Measurements from ENCODE around the gene TRAFD1. TPM values are rescaled to one million over a fixed set of nuclear protein-coding genes. Genes with fewer than 3 reads are reported as not detected.

The TRAFD1 gene
- total and polyA plus RNA-seq, 9 of the 15 experiments (the other 6 are each of a cell fraction or from before 2014, with no cell fraction given): 41.3 to 85.5 (median 54.5) TPM

- Histone ChIP-seq H3K27ac (ENCODE audit: extremely low read depth, low read depth, low read length) (peak overlapping the region; percentile 88), H3K79me2 (ENCODE audit: control insufficient read depth, insufficient read depth, low read length) (peaks cover 65% of the 10 kb centered on the region), H3K4me3 (peak overlapping the region; percentile 96), H3K9ac (ENCODE audit: insufficient read depth in 1 of 2, low read depth in 2 of 2, low read length in 2 of 2) (peak overlapping the region; percentile 92 to 100), H3K9me3 (replicated peaks; ENCODE audit: control insufficient read depth, insufficient read depth, low read depth, low read length) (no peaks in the 10 kb centered on the region), H4K20me1 (replicated peaks; ENCODE audit: control insufficient read depth, insufficient read depth, low read length) (peaks cover 18% of the 10 kb centered on the region; the same call in 1 of the 2 replicates), H3K9me1 (ENCODE audit: control insufficient read depth, insufficient read depth, low read length) (no peaks in the 10 kb centered on the region), H3K4me2 (ENCODE audit: insufficient read depth, low read length) (peak overlapping the region; percentile 89), H3K4me1 (replicated peaks in 1 of 2; ENCODE audit: control insufficient read depth in 2 of 2, insufficient read depth in 2 of 2, low read length in 2 of 2) (peaks cover 32 to 36% of the 10 kb centered on the region in 2 experiments; a peak in 4 of 5 replicates), H3K36me3 (ENCODE audit: control insufficient read depth, insufficient read depth, low read length) (peaks cover 43% of the 10 kb centered on the region), H2AFZ (ENCODE audit: low read depth, low read length) (peak overlapping the region; percentile 66; the same call in 1 of the 2 replicates), H3K27me3 (ENCODE audit: control insufficient read depth in 2 of 2, insufficient read depth in 2 of 2, low read length in 2 of 2) (no peaks in the 10 kb centered on the region)
- 1% methylated on average over 13 of the region's 13 CpGs for WGBS (ENCODE audit: insufficient coverage, low coverage, missing lambda C conversion rate)
- DNase-seq (ENCODE audit: extremely low read depth in 1 of 4, low spot score in 3 of 4) (peak; percentile 39 to 65 (median 42)), ATAC-seq (peak; percentile 10), FAIRE-seq (peak; percentile 75)
- ChIA-PET CTCF (ENCODE audit: low intra/inter-chr PET ratio) (interaction anchor here (0.6 kb wide), 1 partner anchor 93 kb away, joined by 3 read pairs; no protein-coding TSS in a partner anchor), POLR2A (interaction anchor here (0.6 to 4.3 kb wide), 11 partner anchors 9 to 915 kb away, joined by 3 to 24 read pairs (median 4); partner anchors contain the start of genes ERP29 and TRAFD1)
- TSS peak; percentile 45 for BruUV-seq (replicated peaks)
- in situ Hi-C loops (cut with MboI) (no loop called here), intact Hi-C loops (cut with micrococcal nuclease) (loop anchor here (2.0 kb wide), 1 partner anchor 63 kb away; no protein-coding TSS in a partner anchor)
- 0 out of 2 replicates have a peak, but pooled peaks have one; percentile 29 for TF ChIP-seq EGR1 (conservative IDR thresholded peaks at IDR 0.05)
- TF ChIP-seq MEF2A (IDR thresholded peaks at IDR 0.05; ENCODE audit: control insufficient read depth, low read depth, low read length): peak; percentile 63
- 0 out of 2 replicates have a peak, but pooled peaks have one; percentile 40 for TF ChIP-seq OTX1 (CRISPR knock-in tag; IDR thresholded peaks at IDR 0.05)
- 0 out of 2 replicates have a peak, but pooled peaks have one; percentile 14 for TF ChIP-seq HES1 (IDR thresholded peaks at IDR 0.05; ENCODE audit: low read depth)
- no peak for TF ChIP-seq GABPB2 (CRISPR knock-in tag; conservative IDR thresholded peaks at IDR 0.05)
- TF ChIP-seq, protein P1, sequence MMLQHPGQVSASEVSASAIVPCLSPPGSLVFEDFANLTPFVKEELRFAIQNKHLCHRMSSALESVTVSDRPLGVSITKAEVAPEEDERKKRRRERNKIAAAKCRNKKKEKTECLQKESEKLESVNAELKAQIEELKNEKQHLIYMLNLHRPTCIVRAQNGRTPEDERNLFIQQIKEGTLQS (IDR thresholded peaks at IDR 0.05): peak; percentile 58
- TF ChIP-seq, protein P1 (CRISPR knock-in tag; conservative IDR thresholded peaks at IDR 0.05): no peak
- TF ChIP-seq, protein P2, sequence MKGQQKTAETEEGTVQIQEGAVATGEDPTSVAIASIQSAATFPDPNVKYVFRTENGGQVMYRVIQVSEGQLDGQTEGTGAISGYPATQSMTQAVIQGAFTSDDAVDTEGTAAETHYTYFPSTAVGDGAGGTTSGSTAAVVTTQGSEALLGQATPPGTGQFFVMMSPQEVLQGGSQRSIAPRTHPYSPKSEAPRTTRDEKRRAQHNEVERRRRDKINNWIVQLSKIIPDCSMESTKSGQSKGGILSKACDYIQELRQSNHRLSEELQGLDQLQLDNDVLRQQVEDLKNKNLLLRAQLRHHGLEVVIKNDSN (CRISPR knock-in tag; IDR thresholded peaks at IDR 0.05): no peak
- TF ChIP-seq ZNF12 (CRISPR knock-in tag; IDR thresholded peaks at IDR 0.05): peak; percentile 65; the same call in 1 of the 2 replicates
- TF ChIP-seq, protein P3, sequence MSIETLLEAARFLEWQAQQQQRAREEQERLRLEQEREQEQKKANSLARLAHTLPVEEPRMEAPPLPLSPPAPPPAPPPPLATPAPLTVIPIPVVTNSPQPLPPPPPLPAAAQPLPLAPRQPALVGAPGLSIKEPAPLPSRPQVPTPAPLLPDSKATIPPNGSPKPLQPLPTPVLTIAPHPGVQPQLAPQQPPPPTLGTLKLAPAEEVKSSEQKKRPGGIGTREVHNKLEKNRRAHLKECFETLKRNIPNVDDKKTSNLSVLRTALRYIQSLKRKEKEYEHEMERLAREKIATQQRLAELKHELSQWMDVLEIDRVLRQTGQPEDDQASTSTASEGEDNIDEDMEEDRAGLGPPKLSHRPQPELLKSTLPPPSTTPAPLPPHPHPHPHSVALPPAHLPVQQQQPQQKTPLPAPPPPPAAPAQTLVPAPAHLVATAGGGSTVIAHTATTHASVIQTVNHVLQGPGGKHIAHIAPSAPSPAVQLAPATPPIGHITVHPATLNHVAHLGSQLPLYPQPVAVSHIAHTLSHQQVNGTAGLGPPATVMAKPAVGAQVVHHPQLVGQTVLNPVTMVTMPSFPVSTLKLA (conservative IDR thresholded peaks at IDR 0.05): peak; percentile 6 to 15; a peak in 3 of 4 replicates
- TF ChIP-seq ZNF175 (CRISPR knock-in tag; IDR thresholded peaks at IDR 0.05; ENCODE audit: low read depth): no peak
- TF ChIP-seq FOSL1 (tag; conservative IDR thresholded peaks at IDR 0.05): peak; percentile 63; the same call in 1 of the 2 replicates
- TF ChIP-seq ARNT (IDR thresholded peaks at IDR 0.05): 0 out of 4 replicates have a peak, but pooled peaks of 1 of the 2 experiments have one; percentile 38
- no peak; the same call in 1 of the 2 replicates for TF ChIP-seq GABPB1 (CRISPR knock-in tag; IDR thresholded peaks at IDR 0.05)
Measured at GRCh38 chr12:112107306-112108201, 17.8 kb upstream of the TRAFD1 start.
